ENCODE measurements around the gene MXD4.

DNA sequence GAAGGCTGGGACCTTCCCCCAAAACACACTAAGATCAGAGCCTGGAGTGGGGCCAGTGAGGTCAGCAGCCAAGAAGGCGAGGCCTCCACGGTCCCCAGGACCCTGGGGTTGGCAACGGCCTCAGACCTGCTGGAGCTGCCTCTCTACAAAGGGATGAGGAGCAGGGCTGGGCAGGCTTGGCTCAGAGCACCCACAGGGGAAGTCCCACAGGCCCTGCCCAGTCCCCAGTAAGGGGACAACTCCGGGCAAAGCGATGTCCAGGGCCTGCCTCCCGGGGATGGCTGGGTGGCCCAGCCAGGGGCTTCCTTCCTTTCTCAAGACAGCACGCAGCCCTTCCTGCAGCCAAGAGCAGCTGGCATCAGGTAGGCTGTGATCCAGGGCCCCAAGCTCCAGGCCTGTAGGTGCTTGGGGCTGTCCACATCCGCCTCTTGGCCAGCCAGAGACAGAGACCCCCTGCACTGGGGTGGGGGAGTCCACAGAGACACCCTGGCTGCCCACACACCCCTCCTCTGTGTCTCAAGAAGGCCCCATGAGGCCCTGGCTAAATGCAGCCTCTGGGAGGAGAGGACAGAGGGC is 5.7 kb downstream of the MXD4 start:
- no peak for TF ChIP-seq POLR2AphosphoS5 (IDR thresholded peaks at IDR 0.05; ENCODE audit: control insufficient read depth, insufficient read depth, low read depth, low read length)
- TF ChIP-seq CTCF (IDR thresholded peaks at IDR 0.05 in 2 of 3, conservative IDR thresholded peaks at IDR 0.05 in 1 of 3; ENCODE audit: insufficient read depth in 2 of 3, low read depth in 1 of 3, low read length in 3 of 3): no peak
- no peak for TF ChIP-seq MYBL2 (IDR thresholded peaks at IDR 0.05; ENCODE audit: low read depth)
- TF ChIP-seq MYBL2 (CRISPR knock-in tag; IDR thresholded peaks at IDR 0.05; ENCODE audit: borderline replicate concordance): no peak
- TF ChIP-seq, protein P1, sequence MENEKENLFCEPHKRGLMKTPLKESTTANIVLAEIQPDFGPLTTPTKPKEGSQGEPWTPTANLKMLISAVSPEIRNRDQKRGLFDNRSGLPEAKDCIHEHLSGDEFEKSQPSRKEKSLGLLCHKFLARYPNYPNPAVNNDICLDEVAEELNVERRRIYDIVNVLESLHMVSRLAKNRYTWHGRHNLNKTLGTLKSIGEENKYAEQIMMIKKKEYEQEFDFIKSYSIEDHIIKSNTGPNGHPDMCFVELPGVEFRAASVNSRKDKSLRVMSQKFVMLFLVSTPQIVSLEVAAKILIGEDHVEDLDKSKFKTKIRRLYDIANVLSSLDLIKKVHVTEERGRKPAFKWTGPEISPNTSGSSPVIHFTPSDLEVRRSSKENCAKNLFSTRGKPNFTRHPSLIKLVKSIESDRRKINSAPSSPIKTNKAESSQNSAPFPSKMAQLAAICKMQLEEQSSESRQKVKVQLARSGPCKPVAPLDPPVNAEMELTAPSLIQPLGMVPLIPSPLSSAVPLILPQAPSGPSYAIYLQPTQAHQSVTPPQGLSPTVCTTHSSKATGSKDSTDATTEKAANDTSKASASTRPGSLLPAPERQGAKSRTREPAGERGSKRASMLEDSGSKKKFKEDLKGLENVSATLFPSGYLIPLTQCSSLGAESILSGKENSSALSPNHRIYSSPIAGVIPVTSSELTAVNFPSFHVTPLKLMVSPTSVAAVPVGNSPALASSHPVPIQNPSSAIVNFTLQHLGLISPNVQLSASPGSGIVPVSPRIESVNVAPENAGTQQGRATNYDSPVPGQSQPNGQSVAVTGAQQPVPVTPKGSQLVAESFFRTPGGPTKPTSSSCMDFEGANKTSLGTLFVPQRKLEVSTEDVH (IDR thresholded peaks at IDR 0.05; ENCODE audit: low read depth, partially characterized antibody): no peak
- TF ChIP-seq POLR2A (conservative IDR thresholded peaks at IDR 0.05): no peak
- no peak for TF ChIP-seq ZBTB12 (CRISPR knock-in tag; IDR thresholded peaks at IDR 0.05)
- TF ChIP-seq TEAD4 (IDR thresholded peaks at IDR 0.05; ENCODE audit: low read length): no peak
- TF ChIP-seq TEAD4 (CRISPR knock-in tag; IDR thresholded peaks at IDR 0.05; ENCODE audit: borderline replicate concordance): no peak
- no peak for TF ChIP-seq SP1 (CRISPR knock-in tag; IDR thresholded peaks at IDR 0.05)
- no peak for TF ChIP-seq FOXA1 (IDR thresholded peaks at IDR 0.05; ENCODE audit: borderline replicate concordance)
- TF ChIP-seq HDGF (IDR thresholded peaks at IDR 0.05): no peak

Measured in K562 (cell line).